Measurements from ENCODE around the gene TRPV3. TPM values are rescaled to one million over a fixed set of nuclear protein-coding genes. Genes with fewer than 3 reads are reported as not detected.
"Not testable (repeated sequence)": the region's sequence is repeated elsewhere in the genome, so short reads cannot be mapped to it uniquely, and the experiment has no call there.

The TRPV3 gene
- total RNA-seq, 1 experiment from 2014 or later = 3.6 TPM

DNA sequence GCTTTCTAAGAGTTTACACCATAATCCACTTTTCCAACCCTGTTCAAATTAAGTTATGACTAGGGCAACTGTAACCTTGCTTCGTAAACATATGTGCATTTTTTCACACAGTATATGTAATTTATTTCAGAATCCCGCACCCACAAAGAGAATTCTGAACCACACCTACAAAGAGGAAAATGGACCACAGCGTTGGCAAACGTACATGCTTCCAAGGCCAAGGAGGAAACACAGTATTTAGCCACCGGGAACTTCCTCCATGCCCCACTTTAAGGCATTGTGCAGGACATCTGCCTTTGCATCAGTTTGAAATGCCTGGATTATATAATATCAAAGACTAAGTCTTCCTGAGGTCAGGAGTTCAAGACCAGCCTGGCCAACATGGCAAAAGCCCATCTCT is 88.1 kb downstream of the TRPV3 start:
- H3K9ac ChIP-seq (ENCODE audit: low read length) = no peak overlapping the region
- H3K4me2 ChIP-seq (ENCODE audit: low read length) = no peak overlapping the region
- no peak for TF ChIP-seq EZH2 (IDR thresholded peaks at IDR 0.05; ENCODE audit: low read length, unreplicated experiment)
- no peak for TF ChIP-seq EZH2phosphoT487 (IDR thresholded peaks at IDR 0.05; ENCODE audit: borderline replicate concordance, low read length)
- TF ChIP-seq, protein P1, sequence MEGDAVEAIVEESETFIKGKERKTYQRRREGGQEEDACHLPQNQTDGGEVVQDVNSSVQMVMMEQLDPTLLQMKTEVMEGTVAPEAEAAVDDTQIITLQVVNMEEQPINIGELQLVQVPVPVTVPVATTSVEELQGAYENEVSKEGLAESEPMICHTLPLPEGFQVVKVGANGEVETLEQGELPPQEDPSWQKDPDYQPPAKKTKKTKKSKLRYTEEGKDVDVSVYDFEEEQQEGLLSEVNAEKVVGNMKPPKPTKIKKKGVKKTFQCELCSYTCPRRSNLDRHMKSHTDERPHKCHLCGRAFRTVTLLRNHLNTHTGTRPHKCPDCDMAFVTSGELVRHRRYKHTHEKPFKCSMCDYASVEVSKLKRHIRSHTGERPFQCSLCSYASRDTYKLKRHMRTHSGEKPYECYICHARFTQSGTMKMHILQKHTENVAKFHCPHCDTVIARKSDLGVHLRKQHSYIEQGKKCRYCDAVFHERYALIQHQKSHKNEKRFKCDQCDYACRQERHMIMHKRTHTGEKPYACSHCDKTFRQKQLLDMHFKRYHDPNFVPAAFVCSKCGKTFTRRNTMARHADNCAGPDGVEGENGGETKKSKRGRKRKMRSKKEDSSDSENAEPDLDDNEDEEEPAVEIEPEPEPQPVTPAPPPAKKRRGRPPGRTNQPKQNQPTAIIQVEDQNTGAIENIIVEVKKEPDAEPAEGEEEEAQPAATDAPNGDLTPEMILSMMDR (conservative IDR thresholded peaks at IDR 0.05; ENCODE audit: low read depth, low read length) = no peak
- H3K4me3 ChIP-seq (ENCODE audit: low read length) = no peak overlapping the region
- H3K27ac ChIP-seq (ENCODE audit: low read length) = no peak overlapping the region
- no peak overlapping the region for H2AFZ ChIP-seq (ENCODE audit: low read length)
- ChIA-PET CTCF (no interaction called here), POLR2A (ENCODE audit: unreplicated experiment) (no interaction called here)
- H4K20me1 ChIP-seq (ENCODE audit: low read length) = no peaks in the 10 kb centered on the region
- DNase-seq (no peak), ATAC-seq (no peak)
- H3K27me3 ChIP-seq (ENCODE audit: low read length) = peaks cover 5% of the 10 kb centered on the region; the same call in 1 of the 2 replicates
- intact Hi-C loops (cut with micrococcal nuclease) = no loop called here
- no peaks in the 10 kb centered on the region for H3K9me2 ChIP-seq (replicated peaks; ENCODE audit: low read length)
- BruUV-seq (replicated peaks) = no TSS peak
- H3K36me3 ChIP-seq (ENCODE audit: low read depth, low read length) = no peaks in the 10 kb centered on the region
- H3K9me3 ChIP-seq (ENCODE audit: low read length) = no peaks in the 10 kb centered on the region
- no peaks in the 10 kb centered on the region for H3K4me1 ChIP-seq (ENCODE audit: insufficient read depth, low read length)
- H3F3A ChIP-seq (ENCODE audit: low read length, unreplicated experiment) = no peaks in the 10 kb centered on the region
- H3K79me2 ChIP-seq (ENCODE audit: low read length) = no peaks in the 10 kb centered on the region

DNA sequence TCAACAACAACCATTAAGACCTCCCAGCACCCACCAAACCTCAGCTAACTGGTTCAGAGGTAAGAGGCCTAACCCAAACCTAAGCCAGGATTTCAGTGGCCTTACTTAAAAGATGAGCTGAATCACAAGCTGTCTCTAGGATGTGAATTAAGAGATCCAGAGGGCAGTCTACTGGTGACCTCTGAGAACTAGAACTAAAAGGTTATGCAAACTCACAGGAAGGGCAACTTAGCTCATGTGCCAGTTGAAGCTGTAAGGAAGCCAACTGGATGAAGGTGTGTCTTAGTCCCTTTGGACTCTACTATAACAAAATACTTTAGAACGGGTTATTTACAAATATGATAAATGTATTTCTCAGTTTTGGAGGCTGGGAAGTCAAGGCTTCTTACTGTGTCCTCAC is 91.3 kb downstream of the TRPV3 start:
- H3K9me2 ChIP-seq (replicated peaks; ENCODE audit: low read length); H2AFZ ChIP-seq (ENCODE audit: low read length); H3K27me3 ChIP-seq (ENCODE audit: low read length); POLR2A ChIA-PET (ENCODE audit: unreplicated experiment); CTCF ChIA-PET; H3F3A ChIP-seq (ENCODE audit: low read length, unreplicated experiment); H3K9ac ChIP-seq (ENCODE audit: low read length); H3K4me3 ChIP-seq (ENCODE audit: low read length); BruUV-seq (replicated peaks); H3K79me2 ChIP-seq (ENCODE audit: low read length); DNase-seq; H4K20me1 ChIP-seq (ENCODE audit: low read length); H3K36me3 ChIP-seq (ENCODE audit: low read depth, low read length); ATAC-seq; H3K4me1 ChIP-seq (ENCODE audit: insufficient read depth, low read length); H3K27ac ChIP-seq (ENCODE audit: low read length); intact Hi-C loops (cut with micrococcal nuclease); H3K4me2 ChIP-seq (ENCODE audit: low read length); H3K9me3 ChIP-seq (ENCODE audit: low read length): not testable (repeated sequence)

Other genes with a start within 250 kb of the TRPV3 start
- gene OR3A2, start 171.5 kb downstream of the TRPV3 start, total RNA-seq (2014; rRNA removed) = not detected in 2 replicates
- not detected in 2 replicates for gene OR1E1, start 159.4 kb downstream of the TRPV3 start, total RNA-seq (2014; rRNA removed)
- not detected in 2 replicates for gene OR3A3, start 146.4 kb downstream of the TRPV3 start, total RNA-seq (2014; rRNA removed)
- not detected in 2 replicates for gene OR1E2, start 124.0 kb downstream of the TRPV3 start, total RNA-seq (2014; rRNA removed)
- gene SPATA22, start 86.0 kb downstream of the TRPV3 start, total RNA-seq (2014; rRNA removed) = 1.8 TPM in 1 of 2 replicates, not detected in the other
- not detected in 2 replicates for gene ASPA, start 81.8 kb downstream of the TRPV3 start, total RNA-seq (2014; rRNA removed)
- gene TRPV1, start 51.6 kb upstream of the TRPV3 start, total RNA-seq (2014; rRNA removed) = 4.1 and 4.7 TPM in 2 replicates
- gene SHPK, start 78.4 kb upstream of the TRPV3 start, total RNA-seq (2014; rRNA removed) = 17.7 and 22.4 TPM in 2 replicates
- gene CTNS, start 78.9 kb upstream of the TRPV3 start, total RNA-seq (2014; rRNA removed) = 10.2 and 17.5 TPM in 2 replicates
- gene TAX1BP3, start 110.8 kb upstream of the TRPV3 start, total RNA-seq (2014; rRNA removed) = 87.7 and 100 TPM in 2 replicates
- 56.5 and 60.4 TPM in 2 replicates for gene EMC6, start 111.0 kb upstream of the TRPV3 start, total RNA-seq (2014; rRNA removed)
- gene P2RX5, start 138.3 kb upstream of the TRPV3 start, total RNA-seq (2014; rRNA removed) = 13.0 and 19.3 TPM in 2 replicates
- gene HASPIN, start 166.1 kb upstream of the TRPV3 start, total RNA-seq (2014; rRNA removed) = 10.6 and 12.7 TPM in 2 replicates
- gene ITGAE, start 243.4 kb upstream of the TRPV3 start, total RNA-seq (2014; rRNA removed) = 29.7 and 42.0 TPM in 2 replicates